GM23248 (cell line): ENCODE results near the gene CARD8.

Experiments used
- EZH2 ChIP-seq: fragments of 200-600 bp; sonication (generic); IDR thresholded peaks from 2 replicates; pipeline ENCODE4 v1.6.1; 2018; ENCODE audit warnings: antibody characterized with exemption, mild to moderate bottlenecking; ENCODE audit not compliant: insufficient read depth, poor library complexity, severe bottlenecking
- EZH2phosphoT487 ChIP-seq: fragments of 200-600 bp; sonication (generic); IDR thresholded peaks from 2 replicates; pipeline ENCODE4 v1.6.1; 2018; ENCODE audit warnings: antibody characterized with exemption, moderate library complexity, mild to moderate bottlenecking, low read depth; ENCODE audit not compliant: insufficient read depth

GRCh38 chr19:48175578-48175977 lies 80.1 kb downstream of the CARD8 start:
- TF ChIP-seq EZH2phosphoT487 (no peak), EZH2 (no peak)
